ENCODE data around the gene KLHL42.
A peak's percentile ranks its signal among the peaks of the same experiment; 100 is the strongest.

Gene KLHL42

DNA sequence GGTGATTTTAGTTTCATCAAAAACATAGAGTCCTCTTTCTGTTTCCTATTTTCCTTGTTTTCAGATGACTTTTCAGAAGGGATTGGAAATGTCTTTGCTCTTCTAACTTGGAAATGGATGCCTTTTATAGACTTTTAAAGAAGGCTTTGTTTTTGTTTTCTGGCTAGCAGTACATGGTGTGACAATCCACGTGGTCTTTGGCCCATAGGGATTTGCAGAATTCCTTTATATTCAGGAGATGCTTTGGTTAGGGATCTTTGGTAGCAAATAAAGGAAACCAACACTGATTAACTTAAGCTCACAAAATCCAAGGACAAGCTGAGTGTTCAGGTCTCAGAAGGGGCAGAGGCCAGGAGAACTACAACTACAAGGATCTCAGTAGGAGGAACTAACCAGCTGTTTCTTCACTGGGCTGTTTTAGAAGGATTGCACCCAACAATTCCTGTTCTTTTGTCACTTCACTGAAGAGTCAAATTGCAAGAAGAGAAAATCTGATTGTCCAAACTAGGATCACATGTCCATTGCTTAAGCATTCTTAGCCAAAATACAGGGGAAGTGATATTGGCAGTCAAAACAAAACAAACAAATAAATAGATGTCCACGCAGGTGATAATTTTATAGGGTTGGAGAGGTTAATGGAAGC lies 58.6 kb downstream of the KLHL42 start:
- Histone ChIP-seq H3K4me1 (ENCODE audit: control insufficient read depth, insufficient read depth, low read length) (no peaks in the 10 kb centered on the region; the same call in 1 of the 2 replicates), H3K4me3 (ENCODE audit: low read depth, low read length) (no peak overlapping the region), H3K36me3 (ENCODE audit: control insufficient read depth in 2 of 2, insufficient read depth in 1 of 2, low read length in 2 of 2) (no peaks in the 10 kb centered on the region), H3K9me3 (ENCODE audit: control insufficient read depth, insufficient read depth, low read depth, low read length) (no peaks in the 10 kb centered on the region), H3K27ac (ENCODE audit: extremely low read depth, low read depth, low read length) (no peak overlapping the region)
- TF ChIP-seq, protein P1, sequence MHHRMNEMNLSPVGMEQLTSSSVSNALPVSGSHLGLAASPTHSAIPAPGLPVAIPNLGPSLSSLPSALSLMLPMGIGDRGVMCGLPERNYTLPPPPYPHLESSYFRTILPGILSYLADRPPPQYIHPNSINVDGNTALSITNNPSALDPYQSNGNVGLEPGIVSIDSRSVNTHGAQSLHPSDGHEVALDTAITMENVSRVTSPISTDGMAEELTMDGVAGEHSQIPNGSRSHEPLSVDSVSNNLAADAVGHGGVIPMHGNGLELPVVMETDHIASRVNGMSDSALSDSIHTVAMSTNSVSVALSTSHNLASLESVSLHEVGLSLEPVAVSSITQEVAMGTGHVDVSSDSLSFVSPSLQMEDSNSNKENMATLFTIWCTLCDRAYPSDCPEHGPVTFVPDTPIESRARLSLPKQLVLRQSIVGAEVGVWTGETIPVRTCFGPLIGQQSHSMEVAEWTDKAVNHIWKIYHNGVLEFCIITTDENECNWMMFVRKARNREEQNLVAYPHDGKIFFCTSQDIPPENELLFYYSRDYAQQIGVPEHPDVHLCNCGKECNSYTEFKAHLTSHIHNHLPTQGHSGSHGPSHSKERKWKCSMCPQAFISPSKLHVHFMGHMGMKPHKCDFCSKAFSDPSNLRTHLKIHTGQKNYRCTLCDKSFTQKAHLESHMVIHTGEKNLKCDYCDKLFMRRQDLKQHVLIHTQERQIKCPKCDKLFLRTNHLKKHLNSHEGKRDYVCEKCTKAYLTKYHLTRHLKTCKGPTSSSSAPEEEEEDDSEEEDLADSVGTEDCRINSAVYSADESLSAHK (tag by site-specific recombination; IDR thresholded peaks at IDR 0.05): no peak
- TF ChIP-seq, protein P2, sequence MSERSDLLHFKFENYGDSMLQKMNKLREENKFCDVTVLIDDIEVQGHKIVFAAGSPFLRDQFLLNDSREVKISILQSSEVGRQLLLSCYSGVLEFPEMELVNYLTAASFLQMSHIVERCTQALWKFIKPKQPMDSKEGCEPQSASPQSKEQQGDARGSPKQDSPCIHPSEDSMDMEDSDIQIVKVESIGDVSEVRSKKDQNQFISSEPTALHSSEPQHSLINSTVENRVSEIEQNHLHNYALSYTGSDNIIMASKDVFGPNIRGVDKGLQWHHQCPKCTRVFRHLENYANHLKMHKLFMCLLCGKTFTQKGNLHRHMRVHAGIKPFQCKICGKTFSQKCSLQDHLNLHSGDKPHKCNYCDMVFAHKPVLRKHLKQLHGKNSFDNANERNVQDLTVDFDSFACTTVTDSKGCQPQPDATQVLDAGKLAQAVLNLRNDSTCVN (tag by site-specific recombination; optimal IDR thresholded peaks at IDR 0.05): no peak
- TF ChIP-seq ZNF654 (tag by site-specific recombination; IDR thresholded peaks at IDR 0.05; ENCODE audit: low read depth) (no peak), ZBTB7A (tag by site-specific recombination; IDR thresholded peaks at IDR 0.05; ENCODE audit: low read depth) (no peak), YY1 (tag by site-specific recombination; IDR thresholded peaks at IDR 0.05) (no peak), FEZF1 (tag by site-specific recombination; IDR thresholded peaks at IDR 0.05) (no peak), ZNF514 (tag by site-specific recombination; IDR thresholded peaks at IDR 0.05) (no peak), ZNF600 (tag by site-specific recombination; IDR thresholded peaks at IDR 0.05) (no peak), ZNF146 (tag by site-specific recombination; IDR thresholded peaks at IDR 0.05) (no peak), KLF7 (tag by site-specific recombination; IDR thresholded peaks at IDR 0.05; ENCODE audit: borderline replicate concordance) (no peak), ZNF677 (tag by site-specific recombination; IDR thresholded peaks at IDR 0.05) (no peak), ZNF239 (tag by site-specific recombination; IDR thresholded peaks at IDR 0.05) (no peak), ZNF585B (tag by site-specific recombination; IDR thresholded peaks at IDR 0.05) (no peak), ZNF354C (tag by site-specific recombination; IDR thresholded peaks at IDR 0.05; ENCODE audit: borderline replicate concordance, low read depth) (no peak), ZNF10 (tag by site-specific recombination; IDR thresholded peaks at IDR 0.05) (no peak), ZNF221 (tag by site-specific recombination; IDR thresholded peaks at IDR 0.05; ENCODE audit: borderline replicate concordance) (no peak)
- ChIA-PET POLR2A (no interaction called here), CTCF (interaction anchor here (0.6 to 1.7 kb wide), 2 partner anchors 17 to 824 kb away, joined by 3 to 6 read pairs; no protein-coding TSS in a partner anchor)

DNA sequence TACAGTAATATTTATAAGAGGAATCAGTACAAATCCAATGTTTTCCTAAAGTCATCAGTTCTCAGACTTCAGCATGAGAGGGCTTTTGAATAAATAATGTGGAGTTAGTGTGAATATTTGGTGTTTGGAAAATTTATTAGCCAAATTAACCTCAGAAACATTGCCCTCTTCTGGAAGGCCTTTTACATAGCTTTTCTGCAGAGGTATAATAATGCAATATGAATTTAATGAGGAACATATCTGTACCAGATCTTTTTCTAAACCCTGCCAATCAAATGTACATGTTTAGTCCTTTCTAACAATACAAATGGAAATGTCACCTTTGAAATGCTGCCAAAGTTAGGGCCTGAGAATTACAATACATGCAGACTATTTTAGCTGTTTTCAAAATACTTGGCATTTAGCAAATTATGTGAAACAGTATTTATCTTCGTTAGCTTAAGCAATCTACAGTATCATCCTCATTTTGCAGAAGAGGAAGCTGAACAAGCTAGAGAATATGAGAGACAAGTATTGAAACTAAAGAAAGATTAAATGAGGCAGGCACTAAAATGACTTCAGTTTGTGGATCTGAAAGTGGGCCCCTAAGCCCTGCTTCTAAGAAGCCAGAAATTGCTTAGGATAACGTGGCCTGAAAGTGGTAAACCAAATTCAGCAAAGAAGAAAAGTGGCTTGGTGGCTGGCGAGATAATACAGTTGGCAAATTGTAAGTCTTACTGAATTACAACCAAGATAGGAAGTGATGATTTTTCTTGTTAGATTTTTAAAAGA lies 60.4 kb downstream of the KLHL42 start:
- Histone ChIP-seq H3K4me1 (ENCODE audit: control insufficient read depth, insufficient read depth, low read length) (no peaks in the 10 kb centered on the region; the same call in 1 of the 2 replicates), H3K4me3 (ENCODE audit: low read depth, low read length) (no peak overlapping the region), H3K36me3 (ENCODE audit: control insufficient read depth in 2 of 2, insufficient read depth in 1 of 2, low read length in 2 of 2) (no peaks in the 10 kb centered on the region), H3K9me3 (ENCODE audit: control insufficient read depth, insufficient read depth, low read depth, low read length) (no peaks in the 10 kb centered on the region), H3K27ac (ENCODE audit: extremely low read depth, low read depth, low read length) (0 out of 2 replicates have a peak overlapping the region, but pooled peaks have one; percentile 3)
- POLR2A ChIA-PET: no interaction called here
- CTCF ChIA-PET: no interaction called here
- TF ChIP-seq ZNF292 (tag by site-specific recombination; IDR thresholded peaks at IDR 0.05; ENCODE audit: borderline replicate concordance, low read depth) (no peak), ZNF558 (tag by site-specific recombination; IDR thresholded peaks at IDR 0.05) (no peak), ZNF114 (tag by site-specific recombination; IDR thresholded peaks at IDR 0.05) (no peak)
- TF ChIP-seq, protein P3, sequence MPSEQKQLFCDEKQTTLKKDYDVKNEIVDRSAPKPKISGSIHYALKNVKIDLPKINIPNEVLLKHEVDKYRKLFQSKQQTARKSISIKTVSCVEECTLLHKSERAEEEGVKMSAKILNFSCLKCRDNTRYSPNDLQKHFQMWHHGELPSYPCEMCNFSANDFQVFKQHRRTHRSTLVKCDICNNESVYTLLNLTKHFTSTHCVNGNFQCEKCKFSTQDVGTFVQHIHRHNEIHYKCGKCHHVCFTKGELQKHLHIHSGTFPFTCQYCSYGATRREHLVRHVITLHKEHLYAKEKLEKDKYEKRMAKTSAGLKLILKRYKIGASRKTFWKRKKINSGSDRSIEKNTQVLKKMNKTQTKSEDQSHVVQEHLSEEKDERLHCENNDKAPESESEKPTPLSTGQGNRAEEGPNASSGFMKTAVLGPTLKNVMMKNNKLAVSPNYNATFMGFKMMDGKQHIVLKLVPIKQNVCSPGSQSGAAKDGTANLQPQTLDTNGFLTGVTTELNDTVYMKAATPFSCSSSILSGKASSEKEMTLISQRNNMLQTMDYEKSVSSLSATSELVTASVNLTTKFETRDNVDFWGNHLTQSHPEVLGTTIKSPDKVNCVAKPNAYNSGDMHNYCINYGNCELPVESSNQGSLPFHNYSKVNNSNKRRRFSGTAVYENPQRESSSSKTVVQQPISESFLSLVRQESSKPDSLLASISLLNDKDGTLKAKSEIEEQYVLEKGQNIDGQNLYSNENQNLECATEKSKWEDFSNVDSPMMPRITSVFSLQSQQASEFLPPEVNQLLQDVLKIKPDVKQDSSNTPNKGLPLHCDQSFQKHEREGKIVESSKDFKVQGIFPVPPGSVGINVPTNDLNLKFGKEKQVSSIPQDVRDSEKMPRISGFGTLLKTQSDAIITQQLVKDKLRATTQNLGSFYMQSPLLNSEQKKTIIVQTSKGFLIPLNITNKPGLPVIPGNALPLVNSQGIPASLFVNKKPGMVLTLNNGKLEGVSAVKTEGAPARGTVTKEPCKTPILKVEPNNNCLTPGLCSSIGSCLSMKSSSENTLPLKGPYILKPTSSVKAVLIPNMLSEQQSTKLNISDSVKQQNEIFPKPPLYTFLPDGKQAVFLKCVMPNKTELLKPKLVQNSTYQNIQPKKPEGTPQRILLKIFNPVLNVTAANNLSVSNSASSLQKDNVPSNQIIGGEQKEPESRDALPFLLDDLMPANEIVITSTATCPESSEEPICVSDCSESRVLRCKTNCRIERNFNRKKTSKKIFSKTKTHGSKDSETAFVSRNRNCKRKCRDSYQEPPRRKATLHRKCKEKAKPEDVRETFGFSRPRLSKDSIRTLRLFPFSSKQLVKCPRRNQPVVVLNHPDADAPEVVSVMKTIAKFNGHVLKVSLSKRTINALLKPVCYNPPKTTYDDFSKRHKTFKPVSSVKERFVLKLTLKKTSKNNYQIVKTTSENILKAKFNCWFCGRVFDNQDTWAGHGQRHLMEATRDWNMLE (tag by site-specific recombination; conservative IDR thresholded peaks at IDR 0.05; ENCODE audit: low read depth): no peak
- TF ChIP-seq, protein P4, sequence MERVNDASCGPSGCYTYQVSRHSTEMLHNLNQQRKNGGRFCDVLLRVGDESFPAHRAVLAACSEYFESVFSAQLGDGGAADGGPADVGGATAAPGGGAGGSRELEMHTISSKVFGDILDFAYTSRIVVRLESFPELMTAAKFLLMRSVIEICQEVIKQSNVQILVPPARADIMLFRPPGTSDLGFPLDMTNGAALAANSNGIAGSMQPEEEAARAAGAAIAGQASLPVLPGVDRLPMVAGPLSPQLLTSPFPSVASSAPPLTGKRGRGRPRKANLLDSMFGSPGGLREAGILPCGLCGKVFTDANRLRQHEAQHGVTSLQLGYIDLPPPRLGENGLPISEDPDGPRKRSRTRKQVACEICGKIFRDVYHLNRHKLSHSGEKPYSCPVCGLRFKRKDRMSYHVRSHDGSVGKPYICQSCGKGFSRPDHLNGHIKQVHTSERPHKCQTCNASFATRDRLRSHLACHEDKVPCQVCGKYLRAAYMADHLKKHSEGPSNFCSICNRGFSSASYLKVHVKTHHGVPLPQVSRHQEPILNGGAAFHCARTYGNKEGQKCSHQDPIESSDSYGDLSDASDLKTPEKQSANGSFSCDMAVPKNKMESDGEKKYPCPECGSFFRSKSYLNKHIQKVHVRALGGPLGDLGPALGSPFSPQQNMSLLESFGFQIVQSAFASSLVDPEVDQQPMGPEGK (tag by site-specific recombination; IDR thresholded peaks at IDR 0.05): no peak

All from HEK293 (cell line).